GM12892 (cell line): ENCODE results near the gene RABGAP1.

Experiments
- DNase-seq: peaks from one replicate; pipeline ENCODE4 v3.0.0; 2011; ENCODE audit not compliant: insufficient read length
- FAIRE-seq: peaks from 2 replicates; lab custom pipeline; 2011; peaks lifted over from hg19 to GRCh38; lab: Jason Lieb, UNC
- POLR2A ChIP-seq: IDR thresholded peaks from 2 replicates; pipeline ENCODE4 v1.6.1; 2011; ENCODE audit warnings: low read depth, low read length, control low read depth
- POLR2AphosphoS5 ChIP-seq: IDR thresholded peaks from 2 replicates; pipeline ENCODE4 v1.6.1; 2011; ENCODE audit warnings: low read depth, low read length, control low read depth
- TAF1 ChIP-seq: IDR thresholded peaks from 2 replicates; pipeline ENCODE4 v1.6.1; 2011; ENCODE audit warnings: low read depth, mild to moderate bottlenecking, control low read depth, low read length, borderline replicate concordance

Gene RABGAP1

GRCh38 chr9:123074628-123075027 lies 133.8 kb downstream of the RABGAP1 start:
- no peak for DNase-seq
- FAIRE-seq = no peak
- TF ChIP-seq POLR2A (no peak), POLR2AphosphoS5 (no peak), TAF1 (no peak)

DNA sequence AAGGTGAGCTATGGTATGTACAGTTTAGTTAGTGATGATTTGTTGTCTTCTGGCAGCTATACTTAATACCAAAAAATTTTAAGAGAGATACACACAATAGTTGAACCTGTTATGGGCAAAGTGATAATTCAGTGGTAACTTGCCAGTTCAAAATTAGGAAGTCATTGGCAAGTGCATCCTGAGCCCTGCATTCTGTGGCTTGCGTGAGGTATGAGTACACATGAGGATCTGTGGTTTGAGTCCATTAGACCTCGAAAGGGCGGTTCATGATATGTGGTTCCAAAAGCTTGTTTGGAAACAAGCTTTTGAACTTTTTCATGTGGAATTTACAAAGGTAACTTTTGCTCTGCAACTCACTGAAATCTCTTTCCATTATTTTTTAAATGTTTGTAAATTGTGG lies 139.6 kb downstream of the RABGAP1 start:
- TF ChIP-seq POLR2AphosphoS5 = no peak
- no peak for TF ChIP-seq POLR2A
- TF ChIP-seq TAF1 = no peak
- no peak for FAIRE-seq
- no peak for DNase-seq

DNA sequence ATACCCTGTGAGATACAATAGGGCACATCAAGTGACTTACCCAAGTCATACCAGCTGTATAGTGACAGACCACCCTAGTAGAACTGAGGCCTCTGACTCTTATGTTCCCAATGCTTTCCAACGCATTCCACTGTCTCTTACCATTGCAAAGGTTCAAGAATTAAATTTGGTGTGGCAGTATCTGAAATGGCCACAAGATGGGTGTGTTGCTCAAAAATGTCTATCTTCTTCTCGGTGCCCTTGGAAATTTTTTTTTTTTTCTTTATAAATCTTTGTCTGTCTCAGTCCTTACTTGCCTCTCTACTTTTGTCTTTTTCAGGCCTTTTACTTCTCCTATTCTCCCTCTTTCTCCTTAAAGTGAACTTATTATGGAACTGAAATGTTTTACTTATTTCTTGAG lies 141.0 kb downstream of the RABGAP1 start:
- DNase-seq (no peak), FAIRE-seq (no peak)
- TF ChIP-seq POLR2A = no peak
- TF ChIP-seq TAF1 = no peak
- TF ChIP-seq POLR2AphosphoS5 = no peak

DNA sequence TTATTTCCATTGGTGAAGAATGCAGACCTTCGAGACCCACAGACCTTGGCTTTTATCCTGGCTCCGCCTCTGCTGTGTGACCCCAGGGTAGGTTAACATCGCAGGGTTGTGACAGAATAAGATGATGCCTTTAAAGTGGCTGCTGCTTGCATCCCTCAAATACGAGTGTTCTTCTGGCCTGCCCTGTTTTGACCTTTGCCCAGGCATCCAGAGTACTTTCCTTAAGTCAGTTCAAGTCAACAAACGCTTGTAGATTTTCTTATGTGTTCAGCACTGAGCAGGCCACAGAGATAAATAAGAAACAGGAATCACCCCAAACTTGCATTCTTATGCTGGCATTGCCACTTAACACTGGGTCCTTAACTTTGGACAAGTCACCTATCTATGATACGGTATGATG lies 142.9 kb downstream of the RABGAP1 start:
- DNase-seq (no peak), FAIRE-seq (no peak)
- TF ChIP-seq POLR2AphosphoS5 (no peak), POLR2A (no peak)

DNA sequence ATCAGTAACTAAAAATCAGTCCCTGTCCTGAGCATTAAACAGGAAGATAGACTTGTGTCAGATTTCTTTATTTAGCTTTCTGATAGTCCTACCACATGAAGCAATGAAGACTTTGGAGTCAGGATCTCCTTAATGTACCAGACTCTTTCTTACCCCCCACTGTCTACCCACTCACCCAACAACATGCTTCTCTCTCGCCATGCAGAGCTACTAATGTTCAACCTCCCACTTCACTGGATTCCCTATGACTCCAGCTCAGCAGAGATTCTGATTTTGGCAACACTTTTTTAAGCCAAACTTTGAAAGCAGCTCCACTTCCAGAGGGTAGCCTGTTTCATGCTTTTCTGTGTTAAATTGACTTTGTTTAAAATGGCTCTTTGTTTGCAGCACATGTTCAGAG lies 143.4 kb downstream of the RABGAP1 start:
- FAIRE-seq = no peak

GRCh38 chr9:123085916-123086315 lies 145.1 kb downstream of the RABGAP1 start:
- no peak for TF ChIP-seq TAF1
- no peak for TF ChIP-seq POLR2A
- TF ChIP-seq POLR2AphosphoS5 = no peak
- DNase-seq (no peak), FAIRE-seq (no peak)

More for the DNA sequence above, 143.4 kb downstream of the RABGAP1 start:
- no peak for DNase-seq
- TF ChIP-seq TAF1 (no peak), POLR2AphosphoS5 (no peak), POLR2A (no peak)

DNA sequence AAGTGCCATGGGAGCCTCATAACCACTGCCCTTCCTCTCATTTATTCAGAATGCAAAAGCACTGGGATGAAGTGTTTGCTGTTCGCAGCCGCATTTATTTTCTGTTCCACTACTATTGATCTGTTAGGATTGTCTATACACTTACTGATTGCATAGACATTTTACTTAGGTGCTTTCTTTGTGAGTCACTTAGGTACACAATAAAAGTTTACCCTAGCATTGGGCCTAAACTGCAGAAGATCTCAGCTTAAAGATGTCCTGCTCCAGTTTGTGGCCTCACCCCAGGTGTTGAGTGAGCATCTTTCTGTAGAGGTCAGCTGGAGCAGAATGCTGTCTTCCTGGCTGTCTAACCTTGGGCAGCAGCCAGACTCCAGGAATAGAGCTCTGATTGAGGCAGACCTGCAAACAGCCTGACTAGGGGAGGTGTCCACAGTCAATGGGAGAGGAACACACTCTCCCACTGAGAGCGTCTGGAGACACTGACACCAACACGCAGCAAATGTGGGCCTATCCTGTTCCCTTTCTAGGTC lies 146.6 kb downstream of the RABGAP1 start:
- TF ChIP-seq POLR2AphosphoS5 = no peak
- TF ChIP-seq TAF1 = no peak
- no peak for TF ChIP-seq POLR2A
- DNase-seq = no peak
- no peak for FAIRE-seq

DNA sequence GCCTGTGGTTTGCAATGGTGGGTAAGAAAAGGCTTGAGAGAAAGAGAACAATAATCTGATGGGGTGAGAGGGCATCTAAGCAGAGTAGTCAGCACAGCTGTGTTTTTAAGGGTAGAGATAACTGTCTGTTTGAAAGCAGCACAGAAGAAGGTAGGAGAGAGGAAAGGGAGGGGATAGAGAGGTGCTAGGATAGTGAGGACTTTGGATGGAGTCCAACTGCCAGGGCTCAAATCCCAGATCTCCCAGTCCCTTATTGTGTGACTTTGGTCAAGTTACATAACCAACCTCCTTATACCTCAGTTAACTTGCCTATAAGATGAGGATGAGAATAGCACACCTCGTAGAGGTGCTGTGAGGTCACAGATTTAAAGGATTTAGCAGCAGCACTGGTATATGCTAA lies 148.2 kb downstream of the RABGAP1 start:
- TF ChIP-seq TAF1 = no peak
- TF ChIP-seq POLR2AphosphoS5 = no peak
- no peak for TF ChIP-seq POLR2A
- FAIRE-seq = no peak
- DNase-seq = no peak

GRCh38 chr9:123089790-123090189 lies 149.0 kb downstream of the RABGAP1 start:
- DNase-seq (no peak), FAIRE-seq (no peak)
- TF ChIP-seq POLR2AphosphoS5 (no peak), TAF1 (no peak)

GRCh38 chr9:123090198-123090896 lies 149.5 kb downstream of the RABGAP1 start:
- no peak for TF ChIP-seq POLR2A
- TF ChIP-seq POLR2AphosphoS5 = no peak
- no peak for TF ChIP-seq TAF1
- DNase-seq (no peak), FAIRE-seq (no peak)

DNA sequence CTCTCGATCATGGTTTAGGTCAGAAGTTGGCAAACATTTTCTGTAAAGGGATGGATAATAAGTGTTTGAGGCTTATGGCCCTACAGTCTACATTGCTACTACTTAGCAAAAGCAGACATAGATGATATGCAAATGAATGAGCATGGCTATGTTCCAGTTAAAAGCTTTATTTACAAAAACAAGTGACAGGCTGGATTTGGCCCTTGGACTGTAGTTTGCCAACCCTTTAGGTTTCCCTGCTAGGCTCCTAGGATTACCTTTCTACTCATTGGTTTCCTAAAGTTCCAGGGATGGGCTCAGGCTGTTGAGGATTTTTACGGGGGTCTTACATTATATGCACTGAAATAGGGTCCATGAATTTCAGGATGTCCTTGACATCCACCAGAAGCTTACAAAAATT lies 150.1 kb downstream of the RABGAP1 start:
- FAIRE-seq (no peak), DNase-seq (no peak)
- TF ChIP-seq TAF1 = no peak
- no peak for TF ChIP-seq POLR2AphosphoS5
- no peak for TF ChIP-seq POLR2A

- no peak for TF ChIP-seq POLR2A
- TF ChIP-seq TAF1 = no peak
- TF ChIP-seq POLR2AphosphoS5 = no peak
- FAIRE-seq (no peak), DNase-seq (no peak)
These were observed 150.6 kb downstream of the RABGAP1 start for GRCh38 chr9:123091459-123091858.
